GM12892 (cell line): Measurements from ENCODE around the gene SNX6.
"Not testable (repeated sequence)": the region's sequence is repeated elsewhere in the genome, so short reads cannot be mapped to it uniquely, and the experiment has no call there.

Experiments
- POLR2A ChIP-seq: IDR thresholded peaks from 2 replicates; pipeline ENCODE4 v1.6.1; 2011; ENCODE audit warnings: low read depth, low read length, control low read depth
- TAF1 ChIP-seq: IDR thresholded peaks from 2 replicates; pipeline ENCODE4 v1.6.1; 2011; ENCODE audit warnings: low read depth, mild to moderate bottlenecking, control low read depth, low read length, borderline replicate concordance

- TF ChIP-seq TAF1, POLR2A: not testable (repeated sequence)
Measured at GRCh38 chr14:34653073-34653472, 23.1 kb upstream of the SNX6 start.
